Measurements from ENCODE around the gene USB1. TPM values are rescaled to one million over a fixed set of nuclear protein-coding genes. Genes with fewer than 3 reads are reported as not detected.

USB1 gene
- total and polyA plus RNA-seq, 2 experiments from 2014 or later, result 79.6 to 118 TPM

DNA sequence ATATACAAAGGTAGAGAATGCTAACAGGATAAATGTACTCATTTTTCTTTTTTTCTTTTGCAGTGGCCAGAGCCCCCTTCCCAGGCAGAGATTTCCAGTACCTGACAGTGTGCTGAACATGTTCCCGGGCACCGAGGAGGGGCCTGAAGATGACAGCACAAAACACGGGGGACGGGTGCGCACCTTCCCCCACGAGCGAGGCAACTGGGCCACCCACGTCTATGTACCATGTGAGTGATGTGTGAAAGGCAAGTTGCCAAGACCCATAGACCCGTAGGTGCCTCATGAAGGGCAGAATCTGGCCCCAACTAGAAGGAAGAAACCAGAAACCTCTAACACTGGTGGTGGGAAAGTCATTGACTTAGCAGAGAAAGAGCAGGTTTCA lies 1.2 kb downstream of the USB1 start (continued):
- TF ChIP-seq, protein P1, sequence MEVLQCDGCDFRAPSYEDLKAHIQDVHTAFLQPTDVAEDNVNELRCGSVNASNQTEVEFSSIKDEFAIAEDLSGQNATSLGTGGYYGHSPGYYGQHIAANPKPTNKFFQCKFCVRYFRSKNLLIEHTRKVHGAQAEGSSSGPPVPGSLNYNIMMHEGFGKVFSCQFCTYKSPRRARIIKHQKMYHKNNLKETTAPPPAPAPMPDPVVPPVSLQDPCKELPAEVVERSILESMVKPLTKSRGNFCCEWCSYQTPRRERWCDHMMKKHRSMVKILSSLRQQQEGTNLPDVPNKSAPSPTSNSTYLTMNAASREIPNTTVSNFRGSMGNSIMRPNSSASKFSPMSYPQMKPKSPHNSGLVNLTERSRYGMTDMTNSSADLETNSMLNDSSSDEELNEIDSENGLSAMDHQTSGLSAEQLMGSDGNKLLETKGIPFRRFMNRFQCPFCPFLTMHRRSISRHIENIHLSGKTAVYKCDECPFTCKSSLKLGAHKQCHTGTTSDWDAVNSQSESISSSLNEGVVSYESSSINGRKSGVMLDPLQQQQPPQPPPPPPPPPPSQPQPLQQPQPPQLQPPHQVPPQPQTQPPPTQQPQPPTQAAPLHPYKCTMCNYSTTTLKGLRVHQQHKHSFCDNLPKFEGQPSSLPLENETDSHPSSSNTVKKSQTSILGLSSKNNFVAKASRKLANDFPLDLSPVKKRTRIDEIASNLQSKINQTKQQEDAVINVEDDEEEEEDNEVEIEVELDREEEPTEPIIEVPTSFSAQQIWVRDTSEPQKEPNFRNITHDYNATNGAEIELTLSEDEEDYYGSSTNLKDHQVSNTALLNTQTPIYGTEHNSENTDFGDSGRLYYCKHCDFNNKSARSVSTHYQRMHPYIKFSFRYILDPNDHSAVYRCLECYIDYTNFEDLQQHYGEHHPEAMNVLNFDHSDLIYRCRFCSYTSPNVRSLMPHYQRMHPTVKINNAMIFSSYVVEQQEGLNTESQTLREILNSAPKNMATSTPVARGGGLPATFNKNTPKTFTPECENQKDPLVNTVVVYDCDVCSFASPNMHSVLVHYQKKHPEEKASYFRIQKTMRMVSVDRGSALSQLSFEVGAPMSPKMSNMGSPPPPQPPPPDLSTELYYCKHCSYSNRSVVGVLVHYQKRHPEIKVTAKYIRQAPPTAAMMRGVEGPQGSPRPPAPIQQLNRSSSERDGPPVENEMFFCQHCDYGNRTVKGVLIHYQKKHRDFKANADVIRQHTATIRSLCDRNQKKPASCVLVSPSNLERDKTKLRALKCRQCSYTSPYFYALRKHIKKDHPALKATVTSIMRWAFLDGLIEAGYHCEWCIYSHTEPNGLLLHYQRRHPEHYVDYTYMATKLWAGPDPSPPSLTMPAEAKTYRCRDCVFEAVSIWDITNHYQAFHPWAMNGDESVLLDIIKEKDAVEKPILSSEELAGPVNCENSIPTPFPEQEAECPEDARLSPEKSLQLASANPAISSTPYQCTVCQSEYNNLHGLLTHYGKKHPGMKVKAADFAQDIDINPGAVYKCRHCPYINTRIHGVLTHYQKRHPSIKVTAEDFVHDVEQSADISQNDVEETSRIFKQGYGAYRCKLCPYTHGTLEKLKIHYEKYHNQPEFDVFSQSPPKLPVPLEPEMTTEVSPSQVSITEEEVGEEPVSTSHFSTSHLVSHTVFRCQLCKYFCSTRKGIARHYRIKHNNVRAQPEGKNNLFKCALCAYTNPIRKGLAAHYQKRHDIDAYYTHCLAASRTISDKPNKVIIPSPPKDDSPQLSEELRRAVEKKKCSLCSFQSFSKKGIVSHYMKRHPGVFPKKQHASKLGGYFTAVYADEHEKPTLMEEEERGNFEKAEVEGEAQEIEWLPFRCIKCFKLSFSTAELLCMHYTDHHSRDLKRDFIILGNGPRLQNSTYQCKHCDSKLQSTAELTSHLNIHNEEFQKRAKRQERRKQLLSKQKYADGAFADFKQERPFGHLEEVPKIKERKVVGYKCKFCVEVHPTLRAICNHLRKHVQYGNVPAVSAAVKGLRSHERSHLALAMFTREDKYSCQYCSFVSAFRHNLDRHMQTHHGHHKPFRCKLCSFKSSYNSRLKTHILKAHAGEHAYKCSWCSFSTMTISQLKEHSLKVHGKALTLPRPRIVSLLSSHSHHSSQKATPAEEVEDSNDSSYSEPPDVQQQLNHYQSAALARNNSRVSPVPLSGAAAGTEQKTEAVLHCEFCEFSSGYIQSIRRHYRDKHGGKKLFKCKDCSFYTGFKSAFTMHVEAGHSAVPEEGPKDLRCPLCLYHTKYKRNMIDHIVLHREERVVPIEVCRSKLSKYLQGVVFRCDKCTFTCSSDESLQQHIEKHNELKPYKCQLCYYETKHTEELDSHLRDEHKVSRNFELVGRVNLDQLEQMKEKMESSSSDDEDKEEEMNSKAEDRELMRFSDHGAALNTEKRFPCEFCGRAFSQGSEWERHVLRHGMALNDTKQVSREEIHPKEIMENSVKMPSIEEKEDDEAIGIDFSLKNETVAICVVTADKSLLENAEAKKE (CRISPR knock-in tag; IDR thresholded peaks at IDR 0.05), result no peak
- TF ChIP-seq CREB1 (CRISPR knock-in tag; IDR thresholded peaks at IDR 0.05; ENCODE audit: low read depth) (no peak), ZNF114 (CRISPR knock-in tag; IDR thresholded peaks at IDR 0.05) (no peak), POLR2AphosphoS5 (IDR thresholded peaks at IDR 0.05; ENCODE audit: low read depth) (no peak)
- TF ChIP-seq, protein P2, sequence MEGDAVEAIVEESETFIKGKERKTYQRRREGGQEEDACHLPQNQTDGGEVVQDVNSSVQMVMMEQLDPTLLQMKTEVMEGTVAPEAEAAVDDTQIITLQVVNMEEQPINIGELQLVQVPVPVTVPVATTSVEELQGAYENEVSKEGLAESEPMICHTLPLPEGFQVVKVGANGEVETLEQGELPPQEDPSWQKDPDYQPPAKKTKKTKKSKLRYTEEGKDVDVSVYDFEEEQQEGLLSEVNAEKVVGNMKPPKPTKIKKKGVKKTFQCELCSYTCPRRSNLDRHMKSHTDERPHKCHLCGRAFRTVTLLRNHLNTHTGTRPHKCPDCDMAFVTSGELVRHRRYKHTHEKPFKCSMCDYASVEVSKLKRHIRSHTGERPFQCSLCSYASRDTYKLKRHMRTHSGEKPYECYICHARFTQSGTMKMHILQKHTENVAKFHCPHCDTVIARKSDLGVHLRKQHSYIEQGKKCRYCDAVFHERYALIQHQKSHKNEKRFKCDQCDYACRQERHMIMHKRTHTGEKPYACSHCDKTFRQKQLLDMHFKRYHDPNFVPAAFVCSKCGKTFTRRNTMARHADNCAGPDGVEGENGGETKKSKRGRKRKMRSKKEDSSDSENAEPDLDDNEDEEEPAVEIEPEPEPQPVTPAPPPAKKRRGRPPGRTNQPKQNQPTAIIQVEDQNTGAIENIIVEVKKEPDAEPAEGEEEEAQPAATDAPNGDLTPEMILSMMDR (conservative IDR thresholded peaks at IDR 0.05; ENCODE audit: low read depth in 2 of 2), result no peak
- TF ChIP-seq, protein P3, sequence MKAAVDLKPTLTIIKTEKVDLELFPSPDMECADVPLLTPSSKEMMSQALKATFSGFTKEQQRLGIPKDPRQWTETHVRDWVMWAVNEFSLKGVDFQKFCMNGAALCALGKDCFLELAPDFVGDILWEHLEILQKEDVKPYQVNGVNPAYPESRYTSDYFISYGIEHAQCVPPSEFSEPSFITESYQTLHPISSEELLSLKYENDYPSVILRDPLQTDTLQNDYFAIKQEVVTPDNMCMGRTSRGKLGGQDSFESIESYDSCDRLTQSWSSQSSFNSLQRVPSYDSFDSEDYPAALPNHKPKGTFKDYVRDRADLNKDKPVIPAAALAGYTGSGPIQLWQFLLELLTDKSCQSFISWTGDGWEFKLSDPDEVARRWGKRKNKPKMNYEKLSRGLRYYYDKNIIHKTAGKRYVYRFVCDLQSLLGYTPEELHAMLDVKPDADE (IDR thresholded peaks at IDR 0.05), result no peak
- TF ChIP-seq, protein P4, sequence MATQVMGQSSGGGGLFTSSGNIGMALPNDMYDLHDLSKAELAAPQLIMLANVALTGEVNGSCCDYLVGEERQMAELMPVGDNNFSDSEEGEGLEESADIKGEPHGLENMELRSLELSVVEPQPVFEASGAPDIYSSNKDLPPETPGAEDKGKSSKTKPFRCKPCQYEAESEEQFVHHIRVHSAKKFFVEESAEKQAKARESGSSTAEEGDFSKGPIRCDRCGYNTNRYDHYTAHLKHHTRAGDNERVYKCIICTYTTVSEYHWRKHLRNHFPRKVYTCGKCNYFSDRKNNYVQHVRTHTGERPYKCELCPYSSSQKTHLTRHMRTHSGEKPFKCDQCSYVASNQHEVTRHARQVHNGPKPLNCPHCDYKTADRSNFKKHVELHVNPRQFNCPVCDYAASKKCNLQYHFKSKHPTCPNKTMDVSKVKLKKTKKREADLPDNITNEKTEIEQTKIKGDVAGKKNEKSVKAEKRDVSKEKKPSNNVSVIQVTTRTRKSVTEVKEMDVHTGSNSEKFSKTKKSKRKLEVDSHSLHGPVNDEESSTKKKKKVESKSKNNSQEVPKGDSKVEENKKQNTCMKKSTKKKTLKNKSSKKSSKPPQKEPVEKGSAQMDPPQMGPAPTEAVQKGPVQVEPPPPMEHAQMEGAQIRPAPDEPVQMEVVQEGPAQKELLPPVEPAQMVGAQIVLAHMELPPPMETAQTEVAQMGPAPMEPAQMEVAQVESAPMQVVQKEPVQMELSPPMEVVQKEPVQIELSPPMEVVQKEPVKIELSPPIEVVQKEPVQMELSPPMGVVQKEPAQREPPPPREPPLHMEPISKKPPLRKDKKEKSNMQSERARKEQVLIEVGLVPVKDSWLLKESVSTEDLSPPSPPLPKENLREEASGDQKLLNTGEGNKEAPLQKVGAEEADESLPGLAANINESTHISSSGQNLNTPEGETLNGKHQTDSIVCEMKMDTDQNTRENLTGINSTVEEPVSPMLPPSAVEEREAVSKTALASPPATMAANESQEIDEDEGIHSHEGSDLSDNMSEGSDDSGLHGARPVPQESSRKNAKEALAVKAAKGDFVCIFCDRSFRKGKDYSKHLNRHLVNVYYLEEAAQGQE (IDR thresholded peaks at IDR 0.05; ENCODE audit: unreplicated experiment), result no peak

All from GM23338 (cell line).